GM11168 (cell line): Measurements from ENCODE around the gene USP8.
"Not testable (repeated sequence)": the region's sequence is repeated elsewhere in the genome, so short reads cannot be mapped to it uniquely, and the experiment has no call there.

ENCODE experiments used
- in situ Hi-C: fragments of 300-500 bp; cut with MboI; formaldehyde crosslinking; loops from one replicate; pipeline ENCODE4 v1.12.0; 2022; ENCODE audit warnings: low sequenced_read_pairs; ENCODE audit not compliant: unreplicated experiment

USP8 gene

DNA sequence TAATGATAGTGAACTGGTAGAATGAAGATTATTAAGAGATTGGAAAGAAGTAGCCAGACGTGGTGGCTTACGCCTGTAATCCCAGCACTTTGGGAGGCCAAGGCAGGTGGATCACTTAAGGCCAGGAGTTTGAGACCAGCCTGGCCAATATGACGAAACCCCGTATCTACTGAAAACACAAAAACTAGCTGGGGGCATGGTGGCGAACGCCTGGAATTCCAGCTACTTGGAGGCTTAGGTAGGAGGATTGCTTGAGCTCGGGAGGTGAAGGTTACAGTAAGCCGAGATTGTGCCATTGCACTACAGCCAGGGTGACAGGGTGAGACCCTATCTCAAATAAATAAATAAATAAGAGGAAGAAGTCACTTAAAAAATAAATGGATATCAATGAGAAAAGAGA lies 14.0 kb downstream of the USP8 start:
- in situ Hi-C loops, result no loop called here

DNA sequence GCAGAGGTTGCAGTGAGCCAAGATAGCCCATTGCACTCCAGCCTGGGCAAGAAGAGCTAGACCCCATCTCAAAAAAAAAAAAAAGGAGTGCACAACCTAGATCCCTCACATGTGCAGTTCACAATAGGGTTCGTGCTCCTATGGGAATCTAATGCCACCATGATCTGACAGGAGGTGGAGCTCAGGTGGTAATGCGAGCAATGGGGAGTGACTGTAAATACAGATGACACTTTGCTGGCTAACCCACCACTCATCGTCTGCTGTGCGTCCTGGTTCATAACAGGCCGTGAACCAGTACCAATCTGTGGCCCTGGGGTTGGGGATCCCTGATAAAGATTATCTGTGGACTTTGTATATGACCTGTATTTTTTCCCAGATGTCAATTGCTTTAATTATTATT lies 16.7 kb downstream of the USP8 start:
- in situ Hi-C loops, result no loop called here

DNA sequence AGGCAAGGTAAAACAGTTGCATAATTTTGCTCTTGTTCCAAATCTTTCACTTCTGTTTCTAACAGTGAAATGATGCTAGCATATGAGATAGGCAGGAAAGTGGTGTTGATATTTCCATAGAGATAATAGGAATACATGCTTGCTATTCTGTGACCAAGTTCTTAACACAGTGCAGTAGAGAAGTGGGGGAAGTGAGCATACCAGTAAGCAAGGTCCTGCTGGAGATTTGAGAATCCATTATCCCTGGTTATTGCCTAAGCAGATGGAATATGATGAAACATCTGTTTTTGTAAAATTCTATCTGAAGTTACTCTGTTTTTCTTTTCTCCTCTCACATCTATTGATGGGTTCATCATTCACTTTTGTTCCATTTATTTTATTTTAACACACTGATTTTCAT lies 28.7 kb downstream of the USP8 start:
- in situ Hi-C loops, result no loop called here

DNA sequence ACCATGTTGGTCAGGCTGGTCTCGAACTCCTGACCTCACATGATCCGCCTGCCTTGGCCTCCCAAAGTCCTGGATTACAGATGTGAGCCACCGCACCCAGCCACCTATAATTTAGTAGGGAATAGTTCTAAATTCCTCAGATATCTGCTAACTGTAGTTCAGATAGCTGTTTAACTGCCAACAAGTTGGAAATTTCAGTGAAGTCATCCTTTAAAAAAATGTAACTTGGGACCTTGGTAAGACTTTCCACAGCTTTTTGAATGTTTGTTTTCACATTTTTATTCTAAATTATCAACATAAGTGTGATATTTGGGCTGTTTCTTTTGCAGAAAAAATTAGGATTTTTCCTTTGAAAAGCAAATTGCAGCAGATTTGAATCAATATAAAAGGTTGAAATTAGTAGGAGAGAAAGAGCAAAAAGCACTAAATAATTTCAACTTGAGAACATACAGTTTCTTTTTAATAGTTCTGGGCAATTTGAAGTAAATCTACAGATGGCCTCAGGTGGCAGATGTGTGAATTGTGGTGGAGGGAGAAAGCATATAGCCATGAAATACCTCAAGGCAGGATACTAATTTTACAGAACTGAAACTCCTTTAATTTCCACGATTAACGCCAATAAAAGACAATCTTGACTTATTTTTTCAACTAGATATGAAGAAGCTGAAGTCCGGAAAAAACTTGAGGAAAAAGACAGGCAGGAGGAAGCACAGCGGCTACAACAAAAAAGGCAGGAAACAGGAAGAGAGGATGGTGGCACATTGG lies 34.3 kb downstream of the USP8 start:
- in situ Hi-C loops, result no loop called here

DNA sequence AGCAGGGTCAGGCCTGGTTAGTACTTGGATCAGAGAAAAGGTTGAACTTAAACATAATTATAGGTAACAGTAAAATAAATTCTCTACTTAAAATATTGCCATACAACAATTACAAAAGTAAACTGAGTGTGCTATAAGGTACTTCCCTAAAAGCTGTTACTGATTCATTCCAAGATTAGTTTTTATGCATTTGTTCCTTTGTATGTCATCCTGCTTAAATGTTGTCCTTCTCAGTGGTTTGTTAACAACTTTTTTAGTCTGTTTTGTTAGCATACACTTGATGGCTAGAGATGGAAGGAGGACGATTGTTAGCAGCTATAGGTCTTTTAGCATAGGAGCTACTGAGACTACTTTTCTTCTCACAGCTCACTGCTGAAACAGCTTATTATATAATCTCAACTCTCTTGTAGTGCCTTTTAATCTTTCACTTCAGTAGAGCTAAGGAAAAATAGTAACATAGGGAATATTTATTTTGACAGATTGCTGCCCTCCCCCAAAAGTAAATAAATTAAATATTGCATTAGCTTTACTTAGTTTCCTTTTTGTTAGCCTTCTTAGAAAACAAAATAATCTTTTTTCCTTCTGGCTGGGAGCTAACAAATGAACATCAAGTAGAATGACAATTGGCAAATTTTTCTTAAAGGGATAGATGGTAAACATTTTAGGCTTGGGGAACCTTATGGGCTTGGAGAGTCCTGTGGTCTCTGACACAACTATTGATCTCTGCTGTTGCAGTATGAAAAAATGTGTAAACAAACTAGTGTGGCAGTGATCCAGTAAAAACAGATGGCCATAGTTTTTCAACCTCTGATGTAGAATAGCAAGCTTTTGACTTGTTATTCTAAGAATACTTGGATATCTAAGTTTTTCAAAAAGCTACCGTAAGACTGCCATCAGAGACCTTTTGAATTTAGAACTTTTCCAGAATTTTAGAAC lies 39.5 kb downstream of the USP8 start:
- in situ Hi-C loops, result no loop called here

DNA sequence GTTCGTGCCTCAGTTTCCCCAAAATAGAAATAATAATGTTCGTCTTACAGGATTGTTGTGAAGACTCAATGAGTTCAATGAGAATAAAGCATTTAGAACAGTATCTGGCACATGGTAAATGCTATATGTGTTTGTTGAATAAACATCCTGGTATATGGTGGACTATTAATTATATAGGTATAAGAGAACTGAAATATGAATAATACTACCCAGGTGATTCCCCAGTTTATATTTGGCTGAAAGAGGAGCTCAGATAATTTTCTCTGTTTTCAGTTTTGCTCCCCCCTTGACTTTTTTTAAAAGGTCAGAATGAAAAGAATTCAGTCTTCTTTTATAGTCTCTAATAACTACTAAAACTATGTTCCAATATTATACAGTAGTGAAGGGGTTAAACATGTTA lies 46.9 kb downstream of the USP8 start:
- in situ Hi-C loops, result no loop called here

- in situ Hi-C loops, result no loop called here
Measured at GRCh38 chr15:50476143-50476542, 51.9 kb downstream of the USP8 start.

- in situ Hi-C loops, result no loop called here
Measured at GRCh38 chr15:50484781-50485180, 60.6 kb downstream of the USP8 start.

- in situ Hi-C loops, result no loop called here
Measured at GRCh38 chr15:50485389-50485788, 61.2 kb downstream of the USP8 start.

- in situ Hi-C loops, result no loop called here
Measured at GRCh38 chr15:50487287-50487686, 63.1 kb downstream of the USP8 start.

DNA sequence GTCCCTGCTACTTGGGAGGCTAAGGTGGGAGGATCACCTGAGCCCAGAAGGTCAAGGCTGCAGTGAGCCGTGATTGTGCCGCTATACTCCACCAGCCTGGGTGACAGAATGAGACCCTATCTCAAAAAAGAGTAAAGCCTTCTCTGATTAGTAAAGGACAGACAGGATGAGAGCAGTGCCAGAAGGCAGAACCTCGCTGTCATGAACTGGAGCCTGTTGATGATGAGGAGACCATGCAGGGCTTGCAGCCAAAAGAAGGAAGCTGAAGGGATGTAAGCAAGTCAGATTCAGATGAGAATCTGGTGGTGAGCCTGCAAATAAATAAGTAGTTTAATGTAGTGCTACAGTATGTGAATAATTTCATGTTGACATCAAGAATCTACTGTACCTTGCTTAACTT lies 69.4 kb downstream of the USP8 start:
- in situ Hi-C loops, result no loop called here

DNA sequence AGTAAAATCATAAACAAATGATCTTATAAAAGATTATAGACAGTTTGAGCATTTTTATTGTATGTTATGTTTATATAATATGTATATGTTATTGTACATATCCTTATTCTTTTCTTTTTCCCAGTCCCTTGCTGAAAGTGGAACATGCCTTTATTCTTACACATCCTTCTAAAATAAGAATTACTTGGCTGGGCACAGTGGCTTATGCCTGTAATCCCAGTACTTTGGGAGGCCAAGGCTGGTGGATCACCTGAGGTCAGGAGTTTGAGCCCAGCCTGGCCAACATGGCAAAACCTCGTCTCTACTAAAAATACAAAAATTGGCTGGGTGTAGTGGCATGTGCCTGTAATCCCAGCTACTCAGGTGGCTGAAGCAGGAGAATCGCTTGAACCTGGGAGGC lies 70.3 kb downstream of the USP8 start:
- in situ Hi-C loops, result not testable (repeated sequence)

DNA sequence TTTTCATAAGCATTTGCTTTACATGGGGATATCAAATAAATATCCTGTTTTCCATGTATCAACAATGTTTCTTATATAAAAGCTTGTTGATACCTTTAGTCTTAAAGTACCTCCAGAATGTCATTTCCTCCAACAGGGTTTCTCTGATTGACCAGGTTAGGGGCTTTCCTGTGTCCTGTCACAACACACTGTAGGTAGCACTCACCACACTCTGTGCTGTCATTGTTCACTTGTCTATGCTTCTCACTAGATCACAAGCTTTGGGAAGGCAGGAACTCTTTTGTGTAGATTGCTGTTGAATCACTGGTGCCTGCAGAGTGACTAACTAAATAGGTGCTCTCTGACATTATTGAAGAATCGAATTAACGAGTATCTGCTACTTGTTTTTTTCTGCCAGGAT lies 72.5 kb downstream of the USP8 start:
- in situ Hi-C loops, result no loop called here

GRCh38 chr15:50500352-50500751 lies 76.1 kb downstream of the USP8 start:
- in situ Hi-C loops, result no loop called here

- in situ Hi-C loops, result no loop called here
Measured at GRCh38 chr15:50501815-50502214, 77.6 kb downstream of the USP8 start.

GRCh38 chr15:50503144-50503543 lies 78.9 kb downstream of the USP8 start:
- in situ Hi-C loops, result no loop called here

GRCh38 chr15:50505656-50506055 lies 81.5 kb downstream of the USP8 start:
- in situ Hi-C loops, result not testable (repeated sequence)

- in situ Hi-C loops, result no loop called here
Measured at GRCh38 chr15:50506121-50506520, 81.9 kb downstream of the USP8 start.

- in situ Hi-C loops, result no loop called here
Measured at GRCh38 chr15:50513001-50513400, 88.8 kb downstream of the USP8 start.

- in situ Hi-C loops, result no loop called here
Measured at GRCh38 chr15:50519740-50520425, 95.7 kb downstream of the USP8 start.

DNA sequence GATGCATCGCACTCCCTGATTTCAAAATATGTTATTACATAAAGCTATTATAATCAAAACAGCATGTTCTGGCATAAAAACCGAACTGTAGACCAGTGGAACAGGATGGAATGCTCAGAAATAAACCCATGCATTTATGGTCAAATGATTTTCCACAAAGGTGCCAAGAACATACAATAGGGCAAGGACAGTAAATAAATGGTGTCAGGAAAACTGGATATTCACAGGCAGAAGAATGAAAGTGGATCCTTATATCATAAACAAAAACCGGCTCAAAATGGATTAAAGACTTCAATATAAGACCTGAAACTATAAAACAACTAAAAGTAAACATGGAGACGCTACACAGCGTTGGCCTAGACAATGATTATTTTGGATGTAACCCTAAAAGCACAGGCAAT lies 99.6 kb downstream of the USP8 start:
- in situ Hi-C loops, result no loop called here
